Measurements from ENCODE around the gene CDH20.

CDH20 gene

DNA sequence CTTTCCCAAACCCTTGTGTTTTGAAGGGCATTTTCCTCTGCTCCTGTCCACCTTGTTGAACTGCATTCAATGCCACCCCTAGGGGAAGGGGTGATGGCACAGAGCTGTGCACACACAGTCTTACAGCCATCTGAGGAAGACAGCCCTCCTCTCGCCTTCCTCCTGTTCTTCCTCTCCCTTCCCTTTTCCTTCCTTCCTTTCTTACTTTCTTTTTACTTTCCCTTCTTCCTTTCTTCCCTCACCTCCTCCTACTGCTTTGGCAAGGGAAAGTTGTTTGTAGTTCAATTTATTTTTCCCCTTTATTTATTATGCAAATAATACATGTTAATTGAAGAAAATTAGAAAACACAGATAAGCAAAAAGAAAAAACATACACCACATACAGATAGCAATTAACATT, 99.4 kb downstream of the CDH20 start:
- DNase-seq = no peak

DNA sequence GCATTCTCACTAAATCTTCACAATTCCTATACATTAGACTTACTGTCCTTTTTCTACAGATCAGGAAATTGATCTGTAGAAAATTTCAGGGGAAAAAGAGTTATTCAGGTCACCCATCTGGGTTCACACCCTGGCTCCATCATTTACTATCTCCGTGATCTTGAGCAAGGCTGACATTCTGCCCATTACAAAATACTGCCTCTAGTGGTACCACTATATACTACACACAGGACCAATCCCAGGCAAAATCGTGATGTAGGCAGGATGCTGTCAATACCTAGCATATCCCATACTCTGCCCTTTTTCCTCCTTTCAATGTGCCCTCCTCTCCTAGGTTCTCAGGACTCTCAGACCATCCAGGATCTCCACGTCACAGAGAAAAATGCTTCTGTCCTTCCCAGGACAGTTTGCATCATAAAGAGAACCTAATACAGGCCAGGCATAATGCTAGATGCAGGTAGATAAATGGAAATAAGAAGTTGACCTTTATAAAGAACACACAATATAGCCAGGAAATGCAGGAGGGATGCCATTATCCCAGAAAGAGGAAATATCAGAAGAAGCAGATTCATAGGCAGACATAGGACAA, 101.9 kb downstream of the CDH20 start:
- DNase-seq = no peak

DNA sequence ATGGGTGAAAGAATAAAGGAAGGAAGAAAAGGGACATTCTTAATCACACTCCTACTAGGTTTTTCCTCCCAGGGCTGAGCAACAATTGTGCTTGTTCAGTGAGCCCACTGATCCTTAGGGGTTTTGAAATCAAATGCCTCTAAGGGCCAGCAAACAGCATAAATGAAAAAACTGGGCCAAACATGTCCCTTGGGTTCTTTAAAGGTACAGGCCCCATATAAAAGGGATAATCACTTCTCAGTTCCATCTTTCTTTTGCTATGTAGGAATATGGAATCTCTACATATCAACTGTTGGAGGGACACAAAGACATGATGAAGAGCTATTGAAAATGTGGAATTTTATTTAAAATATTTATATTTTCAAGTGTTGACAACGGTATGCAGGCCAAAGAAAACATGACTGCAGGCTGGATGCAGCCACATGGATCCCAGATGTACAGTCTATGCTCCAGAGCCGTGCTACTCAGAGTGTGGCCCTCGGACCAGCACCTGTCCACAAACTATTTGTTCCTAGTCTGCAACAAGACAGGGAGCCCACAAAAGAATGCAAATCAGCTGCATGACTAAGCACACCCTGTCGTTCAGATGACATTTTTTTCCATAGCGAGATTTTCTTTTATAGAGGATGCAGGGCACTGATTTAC, 110.0 kb downstream of the CDH20 start:
- DNase-seq = no peak

DNA sequence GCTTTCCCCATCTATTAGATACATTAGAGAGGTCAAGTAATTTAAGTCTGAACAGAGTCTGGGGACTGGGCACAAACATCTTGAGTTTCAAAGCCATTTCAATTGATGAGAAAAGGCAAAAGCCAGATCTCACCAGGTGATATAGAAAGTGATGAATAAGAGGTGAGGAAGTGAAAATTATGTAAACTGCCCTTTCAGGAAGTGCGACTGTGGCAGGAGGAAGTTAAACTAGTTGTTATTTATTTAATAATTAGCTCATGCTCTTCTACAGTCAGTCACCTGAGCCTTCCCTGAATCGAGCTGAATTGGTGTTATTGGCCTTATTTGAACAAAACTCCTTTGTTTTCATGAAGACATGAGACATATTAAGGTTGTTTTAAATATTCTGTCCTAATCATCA, 115.1 kb downstream of the CDH20 start:
- DNase-seq = no peak

DNA sequence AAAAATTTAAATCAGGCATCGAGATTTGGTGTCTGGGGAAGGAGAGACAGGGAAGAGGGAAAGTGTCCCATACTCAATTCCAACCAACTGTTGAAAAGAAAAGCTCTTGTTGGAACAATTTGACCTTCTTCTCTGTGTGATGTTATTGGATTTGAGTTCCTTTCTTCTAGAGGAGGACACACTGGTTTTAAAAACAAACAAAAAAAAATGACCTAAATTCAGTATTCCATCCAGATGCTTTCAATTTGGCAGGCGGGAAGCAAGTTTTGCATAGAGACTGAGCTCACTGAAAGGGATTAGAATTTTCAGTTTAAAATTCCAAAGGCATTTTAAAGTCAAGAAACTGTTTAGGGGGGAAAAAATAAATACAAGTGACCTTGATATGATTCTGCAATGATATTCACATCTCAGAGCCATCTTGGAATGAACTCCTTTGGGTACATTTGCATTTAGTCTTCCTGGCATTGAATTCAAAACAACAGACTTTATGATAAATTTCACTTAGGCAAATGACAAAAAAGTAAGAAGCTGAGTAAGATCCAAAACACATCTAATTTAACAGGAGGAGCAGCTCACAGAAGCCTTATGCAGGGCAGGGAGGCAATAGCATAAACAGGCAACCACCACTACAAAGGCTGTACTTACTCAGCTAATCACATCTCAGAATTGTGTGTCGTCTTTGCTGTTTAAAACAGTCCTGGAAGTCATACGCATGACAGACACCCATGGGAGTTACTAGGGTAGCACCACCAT, 126.8 kb downstream of the CDH20 start:
- DNase-seq = no peak

DNA sequence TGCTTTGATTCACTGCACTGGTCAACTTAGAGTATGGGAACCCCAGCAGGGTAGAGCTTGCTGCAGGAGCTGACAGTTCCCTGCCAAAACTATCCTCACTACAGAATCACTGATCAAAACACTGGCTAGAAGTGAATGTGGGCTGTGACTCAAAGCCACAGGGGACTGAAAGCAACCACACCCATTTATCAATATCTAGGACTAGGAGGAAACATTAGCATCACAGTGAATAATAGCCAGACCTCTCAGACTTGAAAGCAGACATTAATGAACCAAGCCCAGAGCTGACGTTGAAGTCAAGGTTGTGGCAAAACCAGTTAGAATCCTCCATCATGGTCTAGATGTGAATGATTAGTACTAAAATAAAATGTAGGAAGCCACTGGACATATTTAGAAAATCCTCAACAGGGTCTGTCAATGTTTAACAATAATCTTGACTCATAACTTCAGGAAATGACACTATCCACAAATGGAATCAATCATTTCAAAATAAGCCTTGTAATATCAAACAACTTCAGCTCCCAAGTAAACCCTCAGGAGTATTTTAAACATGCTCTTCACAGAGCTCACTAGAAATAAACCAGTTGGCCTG, 131.4 kb downstream of the CDH20 start:
- DNase-seq = no peak

DNA sequence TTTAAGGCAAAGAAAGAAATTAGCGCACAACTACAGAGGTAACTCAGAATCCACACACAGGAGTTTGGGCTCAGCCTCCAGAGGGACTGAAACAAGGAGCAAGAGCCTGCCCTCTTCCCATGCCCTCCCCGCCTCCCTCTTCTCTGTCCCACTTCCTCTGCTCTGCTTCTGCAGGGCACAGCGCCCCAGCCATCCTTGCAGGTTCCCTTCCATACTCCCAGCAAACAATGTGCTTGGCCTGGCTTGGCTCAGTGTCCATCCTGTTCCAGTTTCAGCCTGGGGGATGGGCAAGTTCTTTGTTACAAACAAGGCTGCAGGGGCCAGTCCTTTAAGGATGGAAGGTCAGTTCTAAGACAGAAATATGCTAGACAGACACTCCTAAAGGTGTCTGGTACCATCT, 133.5 kb downstream of the CDH20 start:
- no peak for DNase-seq

DNA sequence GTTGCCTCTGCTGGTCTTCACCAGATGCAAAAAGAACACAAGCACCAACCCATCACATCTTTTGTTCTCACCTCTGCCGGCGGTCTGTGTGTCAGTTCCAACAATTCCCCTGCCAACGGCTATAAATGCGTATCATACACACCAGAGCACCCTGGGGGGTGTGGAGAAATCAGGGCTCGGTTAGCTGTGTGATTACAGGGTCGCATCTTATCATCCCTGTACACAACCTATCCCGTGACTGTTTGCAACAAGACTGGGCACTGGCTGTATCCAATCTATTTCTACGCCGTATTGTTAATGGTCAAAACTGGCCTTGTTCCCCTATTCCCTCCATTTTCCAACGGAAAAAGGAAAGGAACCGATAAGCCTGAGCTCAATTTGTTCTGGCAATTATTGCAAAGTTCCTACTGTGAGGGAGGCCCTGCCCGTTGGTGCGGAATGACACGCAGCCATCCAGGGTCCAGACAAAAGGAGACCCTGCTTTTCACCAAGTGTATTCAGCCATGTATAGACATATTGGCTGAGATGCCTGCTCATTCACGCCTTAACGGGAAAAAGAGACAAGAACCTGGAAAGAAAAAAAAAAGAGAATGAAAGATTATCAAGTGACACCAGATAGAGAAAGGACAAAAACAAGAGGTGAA, 136.9 kb downstream of the CDH20 start:
- DNase-seq = no peak

DNA sequence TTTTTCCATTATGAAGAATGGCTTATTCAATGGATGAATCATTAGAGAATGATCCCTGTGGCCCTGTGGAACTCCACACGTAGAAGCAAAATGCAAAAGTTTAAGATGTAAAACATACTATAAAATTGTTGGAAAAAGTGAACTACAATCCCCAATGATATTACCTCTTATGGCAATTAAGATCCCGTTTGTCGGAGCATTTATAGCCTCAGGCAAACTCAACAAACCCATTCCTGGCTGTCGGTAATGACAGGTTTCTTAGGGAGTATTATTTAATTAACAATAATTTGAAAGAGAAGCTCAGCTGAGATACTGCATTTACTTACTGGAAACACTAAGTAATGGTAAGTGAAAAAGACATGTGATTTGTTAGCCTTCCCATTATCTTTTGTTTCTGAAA, 138.3 kb downstream of the CDH20 start:
- DNase-seq = no peak

DNA sequence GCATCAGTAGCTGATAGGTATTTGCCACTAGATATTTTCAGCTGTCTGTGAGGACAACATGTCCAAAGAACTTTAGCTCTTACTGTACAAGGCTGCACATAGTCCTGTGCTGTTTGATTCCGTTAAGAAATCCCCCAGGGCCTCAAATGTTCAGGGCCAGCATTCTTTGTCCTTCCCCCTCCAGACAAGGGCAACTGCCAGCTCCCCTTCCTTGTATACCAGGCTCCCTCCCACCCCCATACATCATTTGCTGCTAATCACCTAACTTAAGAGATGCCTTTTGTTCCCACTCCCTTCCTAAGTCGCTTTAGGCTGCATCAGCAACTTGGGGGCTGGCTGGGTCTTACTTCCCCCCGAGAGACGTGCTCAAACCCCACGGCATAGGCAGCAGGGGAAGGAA, 138.7 kb downstream of the CDH20 start:
- no peak for DNase-seq

DNA sequence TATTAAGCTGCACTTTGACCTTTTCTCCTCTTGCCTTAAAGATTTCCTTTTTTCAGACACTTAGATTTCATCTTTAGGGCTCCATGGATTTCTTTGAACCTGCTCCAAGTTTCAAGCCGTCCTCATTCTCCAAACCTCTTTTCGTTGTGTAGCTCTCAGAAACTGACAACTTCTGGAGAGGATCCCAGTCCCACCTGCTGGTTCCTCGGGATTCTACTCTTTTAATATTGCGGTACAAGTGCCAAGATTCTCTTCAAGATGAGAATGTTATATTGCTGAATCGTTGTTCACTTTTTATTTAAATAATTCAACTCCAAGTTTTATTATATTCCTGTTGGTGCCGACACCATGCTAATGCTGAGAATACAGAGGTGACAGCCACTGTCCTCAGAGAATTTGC, 141.1 kb downstream of the CDH20 start:
- DNase-seq = no peak

DNA sequence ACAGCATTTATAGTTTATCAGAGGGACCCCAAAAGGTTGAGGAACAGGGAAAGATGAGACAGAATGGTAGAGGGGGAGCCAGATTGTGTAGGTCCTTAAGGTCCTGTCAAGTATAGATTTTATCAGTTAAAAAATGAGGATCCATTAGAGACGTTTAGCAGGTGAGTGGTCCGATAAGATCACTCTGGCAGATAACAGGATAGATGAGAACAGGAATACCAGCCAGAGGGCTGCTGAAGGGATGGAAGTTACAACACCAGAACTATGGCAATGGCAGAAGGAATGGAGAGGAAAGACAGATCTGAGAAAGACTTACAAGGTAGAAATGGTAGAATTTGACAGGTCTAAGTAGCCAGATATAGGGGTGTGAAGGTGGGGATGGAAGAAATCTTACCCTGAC, 141.7 kb downstream of the CDH20 start:
- no peak for DNase-seq

DNA sequence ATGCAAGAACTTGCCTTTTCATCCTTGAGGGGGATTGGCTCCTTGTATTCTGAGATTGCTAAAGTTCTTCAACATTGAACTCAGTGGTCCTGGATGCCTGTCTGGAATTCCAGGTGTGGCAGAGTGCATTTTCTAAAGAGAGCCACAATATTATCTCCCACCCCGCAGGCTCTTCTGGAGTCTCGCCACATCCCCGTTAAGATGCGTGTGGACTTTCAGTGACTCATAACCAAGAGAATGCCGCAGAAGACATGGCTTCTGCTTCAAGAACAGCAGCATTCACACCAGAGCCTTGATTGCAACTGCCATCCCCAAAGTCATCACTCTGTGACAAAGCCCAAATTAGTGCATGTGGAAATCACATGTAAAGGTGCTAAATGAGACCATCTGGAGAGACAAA, 142.7 kb downstream of the CDH20 start:
- no peak for DNase-seq

DNA sequence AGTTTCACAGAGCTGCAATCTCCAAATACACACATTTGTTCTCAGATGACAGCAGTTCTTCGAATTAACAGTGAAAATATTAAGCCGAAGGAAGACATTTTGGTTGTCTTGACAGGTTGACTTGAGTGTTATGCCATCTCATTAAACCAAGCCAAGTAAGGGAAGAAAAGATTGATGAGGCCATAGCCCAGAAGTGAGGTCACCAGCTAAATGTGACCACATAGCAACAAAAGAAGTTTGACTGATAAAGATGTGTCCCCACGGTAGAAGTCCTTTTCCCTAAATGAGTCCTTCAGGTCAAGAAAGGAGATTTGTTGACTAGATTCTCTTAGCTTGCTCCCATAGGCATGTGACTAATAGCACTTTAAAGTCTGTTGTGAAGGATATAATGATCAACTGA, 156.1 kb downstream of the CDH20 start:
- DNase-seq = no peak

DNA sequence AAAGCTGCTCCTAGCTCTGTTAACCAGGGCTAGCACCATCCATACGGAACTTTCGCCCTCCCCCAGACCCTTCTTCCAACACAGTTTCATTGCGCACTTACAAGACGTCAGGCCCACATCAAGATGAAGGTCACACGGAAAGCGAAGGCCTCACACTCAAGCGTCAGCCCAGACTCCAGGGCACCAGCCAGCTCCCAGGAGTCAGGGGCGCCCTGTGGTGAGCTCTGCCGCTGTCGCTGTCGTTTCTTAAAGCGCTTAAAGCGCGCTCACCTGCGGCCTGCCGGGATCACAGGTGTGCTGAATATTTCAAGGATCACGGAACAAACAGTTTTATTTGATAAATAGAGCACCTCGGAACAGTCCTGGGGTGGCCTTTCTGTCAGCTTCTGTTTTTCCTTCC, 163.1 kb downstream of the CDH20 start:
- DNase-seq = no peak

DNA sequence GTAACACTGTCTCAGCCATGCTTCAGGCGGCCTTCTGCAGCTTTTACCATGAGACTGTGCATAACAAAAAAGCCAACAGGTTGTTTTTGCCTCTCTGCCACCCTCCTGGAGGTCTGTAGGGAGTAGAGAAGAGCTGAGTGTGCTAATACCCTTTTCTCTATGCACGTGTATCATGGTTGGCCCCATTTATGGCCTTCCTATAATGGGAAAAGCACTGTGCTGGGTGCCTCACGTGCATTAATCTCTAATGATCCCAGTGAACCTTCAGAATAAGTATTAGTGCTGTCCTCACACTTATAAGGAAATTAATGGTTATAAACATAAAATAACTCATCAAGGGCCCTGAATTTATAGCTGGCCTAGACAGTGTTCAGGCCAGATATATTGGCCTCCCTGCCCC, 164.2 kb downstream of the CDH20 start:
- no peak for DNase-seq

DNA sequence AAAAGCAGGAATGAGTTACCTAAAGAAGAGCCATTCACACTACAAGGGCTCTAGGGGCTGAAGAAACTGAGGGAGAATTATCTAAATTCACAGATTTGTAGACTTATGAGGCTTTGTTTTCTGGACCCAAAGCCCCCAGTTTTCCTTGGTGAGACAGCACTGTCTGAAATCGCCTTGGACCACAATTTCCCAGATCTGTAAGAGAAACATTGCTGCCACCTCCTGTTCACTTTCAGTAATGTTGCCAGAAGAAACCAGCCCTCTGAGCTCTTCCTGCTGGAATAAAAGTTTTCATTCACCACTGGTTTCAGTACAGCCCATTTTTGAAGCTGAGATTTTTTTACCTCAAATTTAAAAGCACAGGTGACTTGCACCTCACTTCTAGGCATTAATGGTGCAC, 169.2 kb downstream of the CDH20 start:
- DNase-seq = peak; percentile 19

DNA sequence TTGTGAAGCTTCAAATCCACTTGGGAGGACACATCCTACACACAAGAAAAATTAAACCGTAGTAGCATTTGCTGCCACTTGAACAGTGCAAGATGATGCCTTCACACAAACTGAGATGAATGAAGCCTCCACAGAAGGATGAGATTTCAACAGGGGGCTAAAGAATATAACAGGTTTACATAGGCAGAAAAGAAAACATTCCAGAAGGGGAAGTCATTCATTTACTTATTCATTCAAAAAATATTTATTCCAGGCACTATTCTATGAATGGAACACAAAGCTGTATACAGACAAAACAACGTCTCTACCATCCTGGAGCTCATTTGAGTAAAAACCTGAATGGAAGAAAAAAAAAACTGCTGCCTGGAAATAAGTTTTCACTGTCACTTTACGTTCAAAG, 170.5 kb downstream of the CDH20 start:
- no peak for DNase-seq

DNA sequence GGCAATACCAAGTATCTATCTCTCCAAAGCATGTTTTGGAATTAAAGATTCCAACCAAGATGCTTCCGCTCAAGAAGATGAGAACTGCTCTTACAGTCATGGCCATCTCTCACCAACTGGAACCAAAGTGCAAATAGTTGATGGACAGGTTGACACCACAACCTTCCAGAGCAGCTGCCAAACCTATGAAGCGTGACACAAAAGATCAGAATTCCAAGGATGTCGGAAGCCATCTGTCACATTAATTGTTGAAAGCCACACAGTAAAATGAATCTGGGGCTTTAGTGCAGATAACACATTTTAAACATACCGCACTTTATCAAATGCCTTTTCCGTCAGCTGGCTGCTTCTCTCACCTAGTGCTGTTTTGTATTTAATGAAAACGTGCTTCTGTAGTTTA, 195.7 kb downstream of the CDH20 start:
- no peak for DNase-seq

DNA sequence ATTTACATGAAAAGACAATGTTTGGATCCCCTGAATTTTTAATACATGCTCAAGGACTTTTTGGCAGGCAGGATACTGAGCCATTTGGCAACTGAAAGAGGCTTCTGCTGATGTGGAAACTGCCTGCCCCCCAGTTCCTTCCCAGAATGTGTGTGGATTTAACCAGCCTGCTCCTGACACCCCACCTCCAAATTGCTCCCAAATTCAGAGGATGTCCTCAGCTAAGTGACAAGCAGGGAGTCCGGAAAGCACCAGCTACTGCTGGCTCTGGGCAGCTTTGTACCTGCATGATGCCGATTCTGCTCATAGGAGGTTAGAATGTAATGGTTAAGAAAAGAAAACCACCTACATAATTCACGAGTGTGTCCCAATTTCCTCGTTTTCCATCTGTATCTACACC, 197.5 kb downstream of the CDH20 start:
- no peak for DNase-seq

DNA sequence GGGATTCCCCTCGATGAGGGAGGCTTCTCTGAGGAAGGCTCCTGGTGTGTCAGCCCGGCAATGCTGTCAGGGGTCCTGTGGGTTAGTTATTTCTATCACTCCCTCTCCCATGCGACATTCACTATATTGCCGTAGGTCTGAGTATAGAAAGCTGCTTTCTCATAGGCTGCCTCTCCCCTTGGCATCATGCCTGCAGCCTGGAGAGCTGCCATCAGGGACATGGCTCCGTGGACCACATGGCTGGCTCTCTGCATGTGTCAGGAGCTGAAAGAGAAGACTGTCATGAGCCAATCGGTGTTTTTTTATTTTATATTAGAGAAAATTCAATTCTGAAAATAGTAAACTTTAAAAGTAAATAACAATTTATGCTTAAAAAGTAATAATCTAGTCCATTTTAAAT, 198.0 kb downstream of the CDH20 start:
- no peak for DNase-seq

DNA sequence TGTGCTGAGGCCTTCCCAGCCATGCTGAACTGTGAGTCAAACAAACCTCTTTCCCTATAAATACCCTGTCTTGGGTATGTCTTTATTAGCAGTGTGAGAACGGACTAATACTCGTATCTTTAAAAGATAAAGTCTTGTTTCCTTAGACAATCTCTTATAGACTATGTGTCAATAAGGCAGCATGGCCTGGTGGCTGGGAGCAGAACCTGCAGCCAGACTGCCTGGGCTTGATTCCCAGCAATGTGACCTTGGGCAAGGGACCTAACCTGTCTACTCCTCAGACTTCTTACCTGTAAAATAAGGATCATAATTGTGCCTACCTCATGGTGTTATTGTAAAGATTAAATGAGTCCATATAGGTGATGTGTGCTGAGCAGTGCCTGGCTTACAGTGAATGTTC, 198.7 kb downstream of the CDH20 start:
- DNase-seq = no peak

DNA sequence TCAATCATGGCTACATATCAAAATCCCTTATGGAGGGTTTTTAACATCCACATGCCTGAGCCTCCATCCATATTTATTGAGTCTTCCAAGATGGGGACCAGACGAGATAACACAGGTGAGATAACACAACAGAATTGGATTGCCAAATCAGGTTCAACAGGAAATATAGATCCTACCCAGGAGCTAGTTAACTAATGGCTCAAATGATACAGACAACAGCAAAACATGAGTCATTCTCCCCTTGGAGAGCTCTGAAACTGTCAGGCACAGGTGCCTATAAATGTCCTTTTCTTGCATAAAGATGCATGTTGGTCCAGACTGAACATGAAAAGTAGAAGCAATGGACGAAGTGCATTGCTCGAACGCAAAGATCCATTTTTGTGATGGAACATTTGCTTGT, 202.2 kb downstream of the CDH20 start:
- no peak for DNase-seq

DNA sequence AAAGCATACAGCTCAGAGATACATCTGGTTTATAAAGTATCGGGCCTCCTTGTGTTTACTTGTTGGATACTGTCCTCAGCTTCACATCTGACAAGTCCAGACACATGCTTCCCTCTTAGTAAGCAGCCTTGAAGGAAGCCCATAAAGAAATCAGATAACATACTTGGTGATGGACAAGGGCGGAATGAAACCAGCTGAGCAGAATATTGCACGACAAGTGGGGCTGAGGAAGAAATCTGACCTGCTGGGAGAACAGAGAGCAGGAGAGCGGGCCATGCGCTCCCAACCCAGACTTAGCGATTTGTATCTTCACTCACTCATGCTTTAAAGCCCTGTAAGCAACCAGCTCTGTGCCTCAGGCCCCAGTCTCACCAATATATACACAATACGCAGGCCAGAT, 208.4 kb downstream of the CDH20 start:
- no peak for DNase-seq

Measured in NCI-H2029 treated with DMSO at 0.1 percent for 48 hours (cell line).